Neuronal stem cell (in vitro differentiated cells): ENCODE measurements around the gene ANKRD33.

ENCODE experiments used
- DNase-seq: peaks from one replicate; pipeline ENCODE4 v3.0.0-alpha.2; 2013; ENCODE audit warnings: low spot score
- H2AFZ ChIP-seq: one replicate; pipeline ENCODE4 v1.6.1; 2013; ENCODE audit warnings: mild to moderate bottlenecking, low read length, inconsistent platforms
- H2AK5ac ChIP-seq: 2 replicates; pipeline ENCODE4 v1.6.1; 2013; ENCODE audit warnings: low read depth, mild to moderate bottlenecking, inconsistent platforms, low read length, moderate library complexity, mixed read lengths
- H2BK120ac ChIP-seq: 2 replicates; pipeline ENCODE4 v1.6.1; 2013; ENCODE audit warnings: low read depth, mild to moderate bottlenecking, inconsistent platforms, low read length, moderate library complexity, mixed read lengths
- H2BK12ac ChIP-seq: one replicate; pipeline ENCODE4 v1.6.1; 2013; ENCODE audit warnings: low read length, inconsistent platforms
- H2BK15ac ChIP-seq: 2 replicates; pipeline ENCODE4 v1.6.1; 2013; ENCODE audit warnings: mild to moderate bottlenecking, low read length, inconsistent platforms, mixed read lengths
- H2BK5ac ChIP-seq: one replicate; pipeline ENCODE4 v1.6.1; 2013; ENCODE audit warnings: inconsistent platforms, mild to moderate bottlenecking, low read length, moderate library complexity
- H3K14ac ChIP-seq: one replicate; pipeline ENCODE4 v1.6.1; 2013; ENCODE audit warnings: low read length, inconsistent platforms
- H3K18ac ChIP-seq: 2 replicates; pipeline ENCODE4 v1.6.1; 2013; ENCODE audit warnings: low read length, inconsistent platforms
- H3K23ac ChIP-seq: 2 replicates; pipeline ENCODE4 v1.6.1; 2013; ENCODE audit warnings: low read depth, mild to moderate bottlenecking, mixed read lengths, low read length, inconsistent platforms; ENCODE audit not compliant: poor library complexity
- H3K27ac ChIP-seq: replicated peaks from 3 replicates; pipeline ENCODE4 v1.5.1; 2013; ENCODE audit warnings: low read length, inconsistent platforms
- H3K27me3 ChIP-seq, 3 experiments: 2 replicates each; pipeline ENCODE4 v1.6.1; 2013; ENCODE audit warnings: low read length in 3 of 3, mild to moderate bottlenecking in 2 of 3, inconsistent platforms in 1 of 3, low read depth in 1 of 3, mixed read lengths in 1 of 3, moderate library complexity in 1 of 3; ENCODE audit not compliant: control insufficient read depth in 3 of 3, insufficient read depth in 3 of 3
- H3K36me3 ChIP-seq, 2 donors: replicated peaks in 1 of 2; 2 replicates each; pipeline ENCODE4 v1.6.1; 2013; ENCODE audit warnings: low read length in 2 of 2; ENCODE audit not compliant: control insufficient read depth in 2 of 2, insufficient read depth in 2 of 2
- H3K4ac ChIP-seq: 2 replicates; pipeline ENCODE4 v1.6.1; 2013; ENCODE audit warnings: inconsistent platforms, mild to moderate bottlenecking, low read length, moderate library complexity
- H3K4me1 ChIP-seq, 2 donors: 1 replicate in 1 of 2; 2 replicates in 1 of 2; pipeline ENCODE4 v1.6.1; 2013; ENCODE audit warnings: low read length in 2 of 2, low read depth in 1 of 2; ENCODE audit not compliant: control insufficient read depth in 2 of 2, insufficient read depth in 1 of 2
- H3K4me2 ChIP-seq: one replicate; pipeline ENCODE4 v1.6.1; 2013; ENCODE audit warnings: mild to moderate bottlenecking, low read length, inconsistent platforms; ENCODE audit not compliant: insufficient read depth, poor library complexity, severe bottlenecking
- H3K4me3 ChIP-seq, 2 donors: 2 replicates each; pipeline ENCODE4 v1.5.1; 2013; ENCODE audit warnings: low read length in 2 of 2, mild to moderate bottlenecking in 2 of 2, inconsistent platforms in 1 of 2, moderate library complexity in 1 of 2
- H3K79me1 ChIP-seq: one replicate; pipeline ENCODE4 v1.6.1; 2013; ENCODE audit warnings: low read depth, mild to moderate bottlenecking, inconsistent platforms, low read length, moderate library complexity
- H3K9ac ChIP-seq: one replicate; pipeline ENCODE4 v1.6.1; 2013; ENCODE audit warnings: mild to moderate bottlenecking, low read depth, low read length, inconsistent platforms; ENCODE audit not compliant: poor library complexity
- H3K9me3 ChIP-seq, 2 donors: replicated peaks in 1 of 2; 2 replicates each; pipeline versions ENCODE3 to v1.6.1; 2013; ENCODE audit warnings: low read length in 2 of 2, mild to moderate bottlenecking in 2 of 2, inconsistent platforms in 1 of 2, low read depth in 1 of 2, mixed read lengths in 1 of 2, moderate library complexity in 1 of 2; ENCODE audit not compliant: control insufficient read depth in 2 of 2, insufficient read depth in 1 of 2
- H4K8ac ChIP-seq: one replicate; pipeline ENCODE4 v1.6.1; 2013; ENCODE audit warnings: low read depth, mild to moderate bottlenecking, inconsistent platforms, low read length, moderate library complexity
- H4K91ac ChIP-seq: one replicate; pipeline ENCODE4 v1.6.1; 2013; ENCODE audit warnings: low read length, low read depth, mild to moderate bottlenecking, inconsistent platforms; ENCODE audit not compliant: poor library complexity
- WGBS, 2 donors: extraction: QIAGEN DNeasy Blood & Tissue Kit; methylation state at CpG; one replicate each; pipeline ENCODE4 v1.1.7; 2013; ENCODE audit warnings: missing lambda C conversion rate in 2 of 2, mixed read lengths in 1 of 2; ENCODE audit not compliant: insufficient read length in 2 of 2, insufficient replicate concordance in 1 of 2; ENCODE audit errors: extremely low coverage in 2 of 2; 5-methylcytosine and 5-hydroxymethylcytosine counted together

The ANKRD33 gene

GRCh38 chr12:51846911-51847642 is 40.8 kb upstream of the ANKRD33 start:
- H3K4ac ChIP-seq: no peak overlapping the region
- peak overlapping the region; percentile 66 for H3K14ac ChIP-seq
- H3K79me1 ChIP-seq: peaks cover 14% of the 10 kb centered on the region
- H2BK5ac ChIP-seq: peak overlapping the region; percentile 96
- H3K27me3 ChIP-seq: no peaks in the 10 kb centered on the region
- peak overlapping the region; percentile 80 to 93 for H3K4me3 ChIP-seq
- peaks cover 4 to 48% of the 10 kb centered on the region in 2 donors for H3K36me3 ChIP-seq
- no CpG with 5 or more reads among the region's 59 CpGs for WGBS, 2 donors
- DNase-seq: peak; percentile 80
- H4K91ac ChIP-seq: no peak overlapping the region
- H3K9ac ChIP-seq: peak overlapping the region; percentile 82
- peak overlapping the region; percentile 90 for H2AK5ac ChIP-seq
- H3K18ac ChIP-seq: peak overlapping the region; percentile 95
- H2BK12ac ChIP-seq: peak overlapping the region; percentile 42
- no peak overlapping the region for H4K8ac ChIP-seq
- no peak overlapping the region for H3K23ac ChIP-seq
- H3K9me3 ChIP-seq: no peaks in the 10 kb centered on the region
- H3K4me1 ChIP-seq: peaks cover 24 to 31% of the 10 kb centered on the region in 2 donors
- peak overlapping the region; percentile 72 for H2BK15ac ChIP-seq
- peak overlapping the region; percentile 93 for H3K4me2 ChIP-seq
- peak overlapping the region; percentile 33 for H2BK120ac ChIP-seq
- peak overlapping the region; percentile 88 for H3K27ac ChIP-seq
- peak overlapping the region; percentile 84 for H2AFZ ChIP-seq

DNA sequence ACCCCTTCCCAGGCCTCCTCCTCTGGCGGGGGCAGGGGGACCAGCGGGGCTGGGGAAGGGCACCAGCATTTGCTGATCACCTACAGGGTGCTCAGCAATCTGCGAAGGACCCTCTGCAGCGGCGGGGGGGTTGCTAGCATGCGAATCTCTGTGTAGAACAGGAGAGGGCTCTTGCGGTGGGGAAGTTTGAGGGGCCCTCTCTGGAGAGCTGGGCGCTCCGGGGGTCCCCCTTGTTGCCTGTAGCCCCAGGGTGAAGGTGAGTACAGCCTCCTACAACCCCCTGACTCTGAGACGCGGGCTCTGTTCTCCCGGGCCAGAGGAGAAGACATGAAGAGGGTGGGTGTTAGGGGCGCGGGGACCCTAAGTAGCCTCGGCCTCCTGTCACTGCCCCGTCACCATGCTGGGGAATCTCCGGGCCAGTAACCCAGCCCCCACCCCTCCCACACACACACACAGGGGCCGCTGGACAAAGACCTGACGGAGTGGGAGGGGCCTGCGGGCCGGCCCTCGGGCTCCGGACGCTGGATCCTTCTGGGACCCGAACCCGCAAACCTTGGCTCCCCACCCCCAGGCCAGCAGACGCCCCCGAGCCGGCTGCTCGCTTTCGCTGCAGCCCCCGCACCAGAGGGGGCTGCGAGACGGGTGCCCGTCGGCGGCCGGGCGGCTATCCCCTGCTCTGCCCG is 40.1 kb upstream of the ANKRD33 start:
- peaks cover 24 to 27% of the 10 kb centered on the region in 2 donors for H3K4me1 ChIP-seq
- peak overlapping the region; percentile 80 to 93 for H3K4me3 ChIP-seq
- H3K79me1 ChIP-seq: peaks cover 12% of the 10 kb centered on the region
- peak overlapping the region; percentile 19 for H3K4ac ChIP-seq
- no CpG with 5 or more reads among the region's 40 CpGs for WGBS, 2 donors
- no peak overlapping the region for H2BK12ac ChIP-seq
- H4K91ac ChIP-seq: peak overlapping the region; percentile 82
- peak overlapping the region; percentile 12 for H2BK15ac ChIP-seq
- peak overlapping the region; percentile 93 for H3K4me2 ChIP-seq
- peak overlapping the region; percentile 48 for H3K23ac ChIP-seq
- H3K27ac ChIP-seq: peak overlapping the region; percentile 88
- no peaks in the 10 kb centered on the region for H3K9me3 ChIP-seq
- H2AFZ ChIP-seq: peak overlapping the region; percentile 84
- no peak overlapping the region for H4K8ac ChIP-seq
- peak overlapping the region; percentile 67 for H2AK5ac ChIP-seq
- DNase-seq: peak; percentile 71
- H2BK120ac ChIP-seq: peak overlapping the region; percentile 26
- H3K18ac ChIP-seq: peak overlapping the region; percentile 93
- peak overlapping the region; percentile 79 for H3K9ac ChIP-seq
- no peaks in the 10 kb centered on the region for H3K27me3 ChIP-seq
- peak overlapping the region; percentile 96 for H2BK5ac ChIP-seq
- H3K14ac ChIP-seq: no peak overlapping the region
- peaks cover 4 to 46% of the 10 kb centered on the region in 2 donors for H3K36me3 ChIP-seq

- WGBS, 2 donors: no CpG with 5 or more reads among the region's 51 CpGs
- Histone ChIP-seq H2BK15ac (peak within 1 kb of the TSS; percentile 12), H3K4me1 (peaks cover 24 to 29% of the 10 kb centered on the region in 2 donors), H3K9ac (peak within 1 kb of the TSS; percentile 85), H3K4ac (peak within 1 kb of the TSS; percentile 19), H3K36me3 (peaks cover 4 to 46% of the 10 kb centered on the region in 2 donors), H3K27me3 (no peaks in the 10 kb centered on the region), H3K4me2 (peak within 1 kb of the TSS; percentile 93), H2AK5ac (peak within 1 kb of the TSS; percentile 67), H3K27ac (peak within 1 kb of the TSS; percentile 88), H2BK5ac (peak within 1 kb of the TSS; percentile 96), H4K8ac (no peak within 1 kb of the TSS), H3K23ac (peak within 1 kb of the TSS; percentile 77), H3K79me1 (peaks cover 11% of the 10 kb centered on the region), H3K4me3 (peak within 1 kb of the TSS; percentile 80 to 93), H2AFZ (peak within 1 kb of the TSS; percentile 84), H3K18ac (peak within 1 kb of the TSS; percentile 95), H3K9me3 (no peaks in the 10 kb centered on the region), H3K14ac (no peak within 1 kb of the TSS), H2BK12ac (peak within 1 kb of the TSS; percentile 77), H4K91ac (peak within 1 kb of the TSS; percentile 82), H2BK120ac (peak within 1 kb of the TSS; percentile 51)
- DNase-seq: peak; percentile 54
These were observed 39.6 kb upstream of the ANKRD33 start, which contains the start of gene FIGNL2 for GRCh38 chr12:51848326-51848727. TSS of gene FIGNL2 (minus strand) at chr12:51848718. CDS start at chr12:51822413, 26,305 bp downstream.
